Right lobe of liver (tissue), 6 donors: ENCODE data around the gene IGF2BP1. TPM values are rescaled to one million over a fixed set of nuclear protein-coding genes. Genes with fewer than 3 reads are reported as not detected.

Experiments used
- ATAC-seq, 4 donors: fragments of 200-7000 bp; cut with Tn5 transposase; one replicate each; pipeline ENCODE4 v1.9.1; 2020; ENCODE audit warnings: mild to moderate bottlenecking in 4 of 4, moderate library complexity in 4 of 4
- DNase-seq, 3 donors: peaks; one replicate each; pipeline ENCODE4 v3.0.0-alpha.2; 2020
- H3K27ac ChIP-seq, 3 donors: fragments of 200-600 bp; one replicate each; pipeline ENCODE4 v1.8.0; 2022
- H3K27me3 ChIP-seq, 2 donors: fragments of 200-600 bp; one replicate each; pipeline ENCODE4 v1.8.0; 2022
- H3K36me3 ChIP-seq, 4 donors: fragments of 200-600 bp; sonication (generic) in 1 of 4; one replicate each; pipeline versions ENCODE4 v1.5.1 to v1.8.0; 2017 to 2022; ENCODE audit warnings: control low read depth in 1 of 4
- H3K4me1 ChIP-seq, 4 donors: fragments of 200-600 bp; sonication (generic) in 1 of 4; one replicate each; pipeline versions ENCODE4 v1.5.1 to v1.8.0; 2017 to 2022; ENCODE audit warnings: control low read depth in 1 of 4
- H3K4me3 ChIP-seq, 3 donors: fragments of 200-600 bp; one replicate each; pipeline ENCODE4 v1.8.0; 2022
- H3K9me3 ChIP-seq, 4 donors: fragments of 200-600 bp; sonication (generic) in 1 of 4; one replicate each; pipeline versions ENCODE4 v1.5.1 to v1.8.0; 2017 to 2022; ENCODE audit warnings: control low read depth in 1 of 4
- CTCF ChIP-seq, 4 donors: fragments of 200-600 bp in 3 of 4; fragments of 450-650 bp in 1 of 4; IDR thresholded peaks; one replicate each; pipeline versions ENCODE4 v1.5.1 to v1.8.0; 2016 to 2022; ENCODE audit warnings: antibody characterized with exemption in 4 of 4, mild to moderate bottlenecking in 2 of 4
- POLR2A ChIP-seq: fragments of 450-650 bp; IDR thresholded peaks from one replicate; pipeline ENCODE4 v1.6.1; 2017; ENCODE audit warnings: antibody characterized with exemption, mild to moderate bottlenecking
- WGBS: methylation state at CpG from one replicate; pipeline ENCODE4 v1.1.6; 2018; ENCODE audit warnings: low coverage, low lambda C conversion rate; ENCODE audit not compliant: insufficient coverage; ENCODE audit errors: missing lambda C conversion rate; 5-methylcytosine and 5-hydroxymethylcytosine counted together
- intact Hi-C, 2 donors: fragments of 100-400 bp; cut with DNase I; formaldehyde crosslinking; loops; one replicate each; pipeline versions ENCODE4 v1.11.2 to v1.14.1; 2022
- total RNA-seq, 6 experiments: library from RNA; depleted of rRNA in 2 of 6; stranded (reverse); fragments of >200 nt in 2 of 6; fragmentation: NEBNext Ultra II Directional in 3 of 6; extraction: Animal tissue kit (Norgen Biotek cat#: 25700) in 3 of 6; gene quantifications; one replicate each; pipeline versions ENCODE4 v1.1.0 to v1.2.4, GENCODE V29; 2016 to 2023
- donor health status: DM: no; HTN: yes; CAD: no.
- donor health status: DM: no; HTN: no; CAD: no.
- donor health status: DM: no; HTN: no; CAD: no.
- donor health status: DM: no; HTN: yes; CAD: no.
- donor health status: DM: no; HTN: yes; CAD: no.

IGF2BP1 gene
- total RNA-seq, 6 experiments from 2014 or later, result 0.56 TPM; not detected in 5

- no peaks in the 10 kb centered on the region for H3K4me1 ChIP-seq
- TF ChIP-seq CTCF (IDR thresholded peaks at IDR 0.05), result no peak
- TF ChIP-seq POLR2A, result no peak
- peaks cover 0 to 41% of the 10 kb centered on the region in 2 donors for H3K27me3 ChIP-seq
- WGBS, result 79% methylated on average over 4 of the region's 4 CpGs
- DNase-seq (no peak), ATAC-seq (no peak)
- no peaks in the 10 kb centered on the region for H3K9me3 ChIP-seq
- intact Hi-C loops, result no loop called here
- no peak overlapping the region for H3K4me3 ChIP-seq
- no peak overlapping the region for H3K27ac ChIP-seq
- H3K36me3 ChIP-seq, result no peaks in the 10 kb centered on the region
Observed at GRCh38 chr17:48989100-48989499, 8.1 kb upstream of the IGF2BP1 start.

DNA sequence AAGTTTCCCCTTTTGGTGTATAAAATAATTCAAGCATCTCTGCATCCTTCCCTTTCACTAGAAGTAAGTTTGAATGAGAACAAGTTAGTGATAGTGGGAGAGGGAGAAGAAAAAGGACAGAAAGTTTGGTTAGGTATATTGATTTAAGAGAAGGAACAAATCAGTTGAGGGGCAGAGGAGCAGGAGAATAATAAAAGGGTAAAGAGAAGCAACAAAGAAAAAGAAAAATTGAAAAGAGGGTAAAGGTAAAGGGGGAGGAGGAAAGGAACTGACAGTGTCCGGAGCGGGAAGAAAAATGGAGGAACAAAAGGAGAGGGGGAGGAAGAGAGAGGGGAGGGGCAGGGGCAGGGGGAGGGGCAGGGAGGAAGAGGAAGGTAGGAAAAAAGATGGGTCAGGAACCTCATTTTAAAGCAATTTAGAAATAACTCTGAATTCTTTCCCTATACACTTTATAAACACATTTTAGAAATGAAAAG, 6.3 kb upstream of the IGF2BP1 start:
- H3K27ac ChIP-seq, result no peak overlapping the region
- TF ChIP-seq POLR2A, result no peak
- no peak for TF ChIP-seq CTCF (IDR thresholded peaks at IDR 0.05)
- intact Hi-C loops, result no loop called here
- H3K9me3 ChIP-seq, result no peaks in the 10 kb centered on the region
- DNase-seq (no peak), ATAC-seq (no peak)
- WGBS, result 18% methylated on average over 2 of the region's 2 CpGs
- H3K4me1 ChIP-seq, result no peaks in the 10 kb centered on the region
- H3K36me3 ChIP-seq, result no peaks in the 10 kb centered on the region
- peaks cover 10 to 50% of the 10 kb centered on the region in 2 donors for H3K27me3 ChIP-seq
- no peak overlapping the region for H3K4me3 ChIP-seq

DNA sequence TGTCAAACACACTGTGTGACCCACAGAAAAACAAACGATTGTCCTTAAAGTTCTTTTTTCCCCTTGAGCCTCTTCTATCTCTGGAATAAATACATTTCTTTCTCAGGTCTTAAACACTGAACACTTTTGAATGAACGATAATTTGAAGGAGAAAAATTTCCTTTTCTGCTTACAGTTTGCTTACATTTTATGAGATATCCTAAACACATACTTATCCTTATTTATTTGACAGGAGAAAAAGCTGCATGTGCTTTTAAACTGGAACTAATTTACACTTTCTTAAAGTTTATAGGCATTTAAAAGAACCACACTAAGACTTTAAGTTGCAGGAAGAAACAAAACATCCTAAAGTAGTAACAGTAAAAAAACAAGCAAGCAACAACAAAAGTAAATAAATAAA, 4.7 kb upstream of the IGF2BP1 start:
- H3K27ac ChIP-seq, result no peak overlapping the region
- DNase-seq (no peak), ATAC-seq (no peak)
- 39% methylated on average over 2 of the region's 2 CpGs for WGBS
- no peaks in the 10 kb centered on the region for H3K36me3 ChIP-seq
- H3K27me3 ChIP-seq, result peaks cover 20 to 65% of the 10 kb centered on the region in 2 donors
- no peak overlapping the region for H3K4me3 ChIP-seq
- H3K9me3 ChIP-seq, result no peaks in the 10 kb centered on the region
- peaks cover 0 to 2% (median 0%) of the 10 kb centered on the region in 4 donors for H3K4me1 ChIP-seq
- intact Hi-C loops, result no loop called here
- TF ChIP-seq CTCF (IDR thresholded peaks at IDR 0.05) (no peak), POLR2A (no peak)

GRCh38 chr17:48993305-48993704, 3.9 kb upstream of the IGF2BP1 start:
- no peaks in the 10 kb centered on the region for H3K9me3 ChIP-seq
- H3K4me1 ChIP-seq, result peaks cover 0 to 2% (median 0%) of the 10 kb centered on the region in 4 donors
- no peaks in the 10 kb centered on the region for H3K36me3 ChIP-seq
- peaks cover 22 to 74% of the 10 kb centered on the region in 2 donors for H3K27me3 ChIP-seq
- ATAC-seq, result no peak
- DNase-seq, result no peak
- intact Hi-C loops, result no loop called here
- H3K27ac ChIP-seq, result no peak overlapping the region
- TF ChIP-seq CTCF (IDR thresholded peaks at IDR 0.05), result no peak
- TF ChIP-seq POLR2A, result no peak
- H3K4me3 ChIP-seq, result no peak overlapping the region

DNA sequence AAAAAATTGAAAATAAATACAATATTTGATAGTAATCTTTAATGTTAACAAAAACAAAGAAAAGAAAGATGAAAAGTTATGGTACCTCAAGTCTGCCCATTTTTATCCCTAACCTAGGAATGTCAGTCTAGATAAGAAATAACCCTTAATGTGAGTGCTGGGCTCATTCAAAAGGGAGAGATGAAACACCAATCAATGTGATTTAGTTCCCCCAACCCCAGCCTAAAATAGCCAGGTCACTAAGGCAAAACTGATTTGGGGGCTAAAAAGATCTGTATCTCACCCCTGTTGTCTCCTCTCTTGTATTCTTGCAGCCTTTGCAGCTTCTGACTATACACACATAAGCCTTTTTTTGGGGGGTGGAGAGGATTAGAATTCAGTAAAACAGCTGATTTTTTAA, 3.2 kb upstream of the IGF2BP1 start:
- no peaks in the 10 kb centered on the region for H3K36me3 ChIP-seq
- TF ChIP-seq CTCF (IDR thresholded peaks at IDR 0.05), result no peak
- no peak for TF ChIP-seq POLR2A
- H3K27ac ChIP-seq, result no peak overlapping the region
- ATAC-seq, result no peak
- peaks cover 0 to 2% (median 0%) of the 10 kb centered on the region in 4 donors for H3K4me1 ChIP-seq
- no peak for DNase-seq
- no peaks in the 10 kb centered on the region for H3K9me3 ChIP-seq
- H3K4me3 ChIP-seq, result no peak overlapping the region
- H3K27me3 ChIP-seq, result peaks cover 22 to 76% of the 10 kb centered on the region in 2 donors
- intact Hi-C loops, result no loop called here
